Tibial nerve (tissue), 4 donors: ENCODE measurements around the gene TEKTIP1. TPM values are rescaled to one million over a fixed set of nuclear protein-coding genes. Genes with fewer than 3 reads are reported as not detected.
A peak's percentile ranks its signal among the peaks of the same experiment; 100 is the strongest.

Source experiments
- DNase-seq, 2 donors: peaks; one replicate each; pipeline ENCODE4 v3.0.0-alpha.2; 2019; ENCODE audit warnings: low spot score in 2 of 2
- H3K27ac ChIP-seq, 4 donors: fragments of 200-600 bp; sonication (generic) in 3 of 4; one replicate each; pipeline ENCODE4 v1.5.1; 2017 to 2019; ENCODE audit warnings: mild to moderate bottlenecking in 1 of 4
- H3K27me3 ChIP-seq, 2 donors: fragments of 200-600 bp; sonication (generic) in 1 of 2; one replicate each; pipeline versions ENCODE4 v1.5.1 to v1.6.0; 2017 to 2019
- H3K36me3 ChIP-seq, 3 donors: fragments of 200-600 bp; sonication (generic); one replicate each; pipeline ENCODE4 v1.5.1; 2018 to 2019
- H3K4me1 ChIP-seq, 4 donors: fragments of 200-600 bp; sonication (generic) in 3 of 4; one replicate each; pipeline ENCODE4 v1.5.1; 2017 to 2019
- H3K4me3 ChIP-seq, 4 donors: fragments of 200-600 bp; sonication (generic) in 3 of 4; one replicate each; pipeline ENCODE4 v1.5.1; 2017 to 2019; ENCODE audit warnings: mild to moderate bottlenecking in 1 of 4, moderate library complexity in 1 of 4
- H3K9me3 ChIP-seq, 4 donors: fragments of 200-600 bp; sonication (generic) in 3 of 4; one replicate each; pipeline ENCODE4 v1.5.1; 2017 to 2019
- CTCF ChIP-seq, 5 experiments: fragments of 200-600 bp in 3 of 5; fragments of 450-650 bp in 2 of 5; sonication (generic) in 3 of 5; IDR thresholded peaks; one replicate each; pipeline ENCODE4 v1.5.1; 2016 to 2019; ENCODE audit warnings: antibody characterized with exemption in 5 of 5, mild to moderate bottlenecking in 3 of 5, moderate library complexity in 2 of 5
- EP300 ChIP-seq, 2 donors: sonication (generic); formaldehyde crosslinking; IDR thresholded peaks; one replicate each; pipeline ENCODE4 v1.6.1; 2017; ENCODE audit warnings: antibody characterized with exemption in 2 of 2, mild to moderate bottlenecking in 1 of 2
- POLR2A ChIP-seq, 2 donors: fragments of 450-650 bp; IDR thresholded peaks; one replicate each; pipeline ENCODE4 v1.6.1; 2017; ENCODE audit warnings: antibody characterized with exemption in 2 of 2, mild to moderate bottlenecking in 2 of 2, moderate library complexity in 2 of 2
- WGBS, 2 donors: methylation state at CpG; one replicate each; pipeline ENCODE4 v1.1.5; 2018; 5-methylcytosine and 5-hydroxymethylcytosine counted together
- total RNA-seq, 4 donors: library from RNA; depleted of rRNA; stranded (reverse); fragments of >200 nt; gene quantifications; one replicate each; pipeline ENCODE4 v1.1.0, GENCODE V29; 2016

Gene TEKTIP1
- total RNA-seq, 4 donors from 2014 or later: 2.4 TPM; not detected in 3

- Histone ChIP-seq H3K27ac (peak overlapping the region; percentile 76 to 89 (median 88)), H3K36me3 (peaks cover 0 to 31% (median 7%) of the 10 kb centered on the region in 3 donors), H3K27me3 (no peaks in the 10 kb centered on the region), H3K9me3 (no peaks in the 10 kb centered on the region), H3K4me1 (peaks cover 0 to 21% (median 9%) of the 10 kb centered on the region in 4 donors), H3K4me3 (peak overlapping the region; percentile 79 to 94 (median 88))
- 26 to 27% methylated on average over 18 of the region's 18 CpGs for WGBS, 2 donors
- no peak for DNase-seq
- TF ChIP-seq CTCF (IDR thresholded peaks at IDR 0.05): no peak
- no peak for TF ChIP-seq EP300 (IDR thresholded peaks at IDR 0.05)
These were observed 39.1 kb upstream of the TEKTIP1 start for GRCh38 chr19:3499738-3500428.

- Histone ChIP-seq H3K9me3 (no peaks in the 10 kb centered on the region), H3K4me3 (peak within 1 kb of the TSS; percentile 79 to 94 (median 88)), H3K27ac (peak within 1 kb of the TSS; percentile 76 to 89 (median 88)), H3K27me3 (no peaks in the 10 kb centered on the region), H3K4me1 (peaks cover 0 to 26% (median 9%) of the 10 kb centered on the region in 4 donors), H3K36me3 (peaks cover 0 to 24% (median under 1%) of the 10 kb centered on the region in 3 donors)
- 0% methylated on average over 27 of the region's 52 CpGs for WGBS, 2 donors
- peak in 1 of 2 donors; percentile 47 for TF ChIP-seq POLR2A (IDR thresholded peaks at IDR 0.05)
- peak in 2 of 5 experiments; percentile 37 to 53 for TF ChIP-seq CTCF (IDR thresholded peaks at IDR 0.05)
- peak; percentile 86 to 95 for TF ChIP-seq EP300 (IDR thresholded peaks at IDR 0.05)
- DNase-seq: peak; percentile 85 to 94
These were observed 38.4 kb upstream of the TEKTIP1 start, which contains the start of gene DOHH for GRCh38 chr19:3500429-3501101. Gene DOHH (minus strand): TSS chr19:3500674. CDS start chr19:3496814, 3,860 bp downstream.

GRCh38 chr19:3501780-3502179 is 37.2 kb upstream of the TEKTIP1 start:
- DNase-seq: no peak
- Histone ChIP-seq H3K9me3 (no peaks in the 10 kb centered on the region), H3K27ac (no peak overlapping the region), H3K4me3 (no peak overlapping the region), H3K27me3 (no peaks in the 10 kb centered on the region), H3K4me1 (peaks cover 0 to 27% (median 9%) of the 10 kb centered on the region in 4 donors), H3K36me3 (peaks cover 0 to 12% (median 0%) of the 10 kb centered on the region in 3 donors)
- 89 to 91% methylated on average over 3 of the region's 3 CpGs for WGBS, 2 donors
- TF ChIP-seq CTCF (IDR thresholded peaks at IDR 0.05) (no peak), EP300 (IDR thresholded peaks at IDR 0.05) (no peak), POLR2A (IDR thresholded peaks at IDR 0.05) (no peak)

- DNase-seq: no peak
- H3K9me3 ChIP-seq: no peaks in the 10 kb centered on the region
- no peaks in the 10 kb centered on the region for H3K27me3 ChIP-seq
- TF ChIP-seq CTCF (IDR thresholded peaks at IDR 0.05) (no peak), POLR2A (IDR thresholded peaks at IDR 0.05) (no peak), EP300 (IDR thresholded peaks at IDR 0.05) (no peak)
- WGBS, 2 donors: 81 to 83% methylated on average over 13 of the region's 13 CpGs
- H3K36me3 ChIP-seq: no peaks in the 10 kb centered on the region
- peaks cover 0 to 40% (median 18%) of the 10 kb centered on the region in 4 donors for H3K4me1 ChIP-seq
- no peak overlapping the region for H3K4me3 ChIP-seq
- no peak overlapping the region for H3K27ac ChIP-seq
These were observed 35.9 kb upstream of the TEKTIP1 start for GRCh38 chr19:3503036-3503572.
